Kidney (tissue), 14 donors: ENCODE data around the gene CCT6B. TPM values are rescaled to one million over a fixed set of nuclear protein-coding genes. Genes with fewer than 3 reads are reported as not detected.

ENCODE experiments used
- DNase-seq, 5 donors: peaks; one replicate each; pipeline ENCODE4 v3.0.0-alpha.2; 2013 to 2020
- FAIRE-seq: peaks from 2 replicates; lab custom pipeline; 2012; peaks lifted over from hg19 to GRCh38; lab: Jason Lieb, UNC
- H3K27ac ChIP-seq, 2 donors: one replicate each; pipeline ENCODE4 v1.7.0; 2013; ENCODE audit warnings: low read depth in 2 of 2, low read length in 2 of 2, inconsistent platforms in 1 of 2
- H3K27me3 ChIP-seq: one replicate; pipeline ENCODE4 v1.7.1; 2013; ENCODE audit warnings: low read length, inconsistent platforms; ENCODE audit not compliant: control insufficient read depth, insufficient read depth
- H3K36me3 ChIP-seq, 3 donors: one replicate each; pipeline versions ENCODE4 v1.7.0 to v1.7.1; 2013; ENCODE audit warnings: low read length in 3 of 3, control low read depth in 1 of 3, inconsistent platforms in 1 of 3; ENCODE audit not compliant: insufficient read depth in 3 of 3, control insufficient read depth in 2 of 3
- H3K4me1 ChIP-seq, 3 donors: one replicate each; pipeline versions ENCODE4 v1.7.0 to v1.7.1; 2013; ENCODE audit warnings: low read length in 3 of 3, inconsistent platforms in 1 of 3, low read depth in 1 of 3; ENCODE audit not compliant: control insufficient read depth in 2 of 3, insufficient read depth in 2 of 3
- H3K4me3 ChIP-seq, 3 donors: one replicate each; pipeline versions ENCODE4 v1.7.0 to v1.8.1; 2013; ENCODE audit warnings: low read length in 3 of 3, control low read depth in 1 of 3, inconsistent platforms in 1 of 3
- H3K9ac ChIP-seq, 3 donors: one replicate each; pipeline versions ENCODE4 v1.7.0 to v1.7.1; 2013; ENCODE audit warnings: low read length in 3 of 3, control low read depth in 1 of 3, inconsistent platforms in 1 of 3
- H3K9me3 ChIP-seq, 3 donors: one replicate each; pipeline versions ENCODE4 v1.7.0 to v1.7.1; 2013; ENCODE audit warnings: low read length in 3 of 3, control low read depth in 1 of 3, inconsistent platforms in 1 of 3; ENCODE audit not compliant: control insufficient read depth in 2 of 3, insufficient read depth in 1 of 3
- CTCF ChIP-seq: IDR thresholded peaks from 3 replicates; pipeline ENCODE4 v1.5.1; 2012; ENCODE audit warnings: mild to moderate bottlenecking, moderate library complexity, borderline replicate concordance; ENCODE audit not compliant: insufficient read depth; ENCODE audit errors: extremely low read depth
- intact Hi-C: fragments of 100-400 bp; cut with DNase I; formaldehyde crosslinking; loops from one replicate; pipeline ENCODE4 v1.11.1; 2022
- polyA plus RNA-seq: library from polyadenylated mRNA; stranded (reverse); fragments of 350-450 nt; fragmentation: Illumina TruSeq; extraction: RNeasy Lipid Tissue Mini Kit (QIAGEN cat#74804); gene quantifications from one replicate; pipeline ENCODE4 v1.2.3, GENCODE V29; 2014; ENCODE audit warnings: low read depth, low replicate concordance; ENCODE audit not compliant: insufficient read depth
- total RNA-seq: library from RNA; stranded (reverse); fragmentation: NEBNext Ultra II Directional; extraction: Animal tissue kit (Norgen Biotek cat#: 25700); gene quantifications from one replicate; pipeline ENCODE4 v1.2.1, GENCODE V29; 2021
- donor health status: control.
- donor health status: control.
- donor health status: control.
- donor health status: control.
- donor health status: control.
- donor health status: DM: yes; HTN: yes; CAD: no.
- donor health status: Normal renal cell carcinoma (clear cell type).

Gene CCT6B
- total and polyA plus RNA-seq, 2 donors from 2014 or later, result 2.5 to 3.9 TPM

GRCh38 chr17:34920676-34921075 lies 40.6 kb downstream of the CCT6B start:
- H3K9me3 ChIP-seq, result no peaks in the 10 kb centered on the region
- intact Hi-C loops, result no loop called here
- H3K36me3 ChIP-seq, result no peaks in the 10 kb centered on the region
- FAIRE-seq (no peak), DNase-seq (no peak)
- H3K4me3 ChIP-seq, result no peak overlapping the region
- H3K27ac ChIP-seq, result no peak overlapping the region
- no peak overlapping the region for H3K9ac ChIP-seq
- H3K4me1 ChIP-seq, result no peaks in the 10 kb centered on the region
- H3K27me3 ChIP-seq, result no peaks in the 10 kb centered on the region
- no peak for TF ChIP-seq CTCF

- H3K36me3 ChIP-seq, result no peaks in the 10 kb centered on the region
- no peak for TF ChIP-seq CTCF
- no peaks in the 10 kb centered on the region for H3K4me1 ChIP-seq
- intact Hi-C loops, result no loop called here
- DNase-seq, result no peak
- H3K4me3 ChIP-seq, result no peak overlapping the region
- H3K9me3 ChIP-seq, result peaks cover 0 to 3% (median 0%) of the 10 kb centered on the region in 3 donors
- FAIRE-seq, result no peak
- no peaks in the 10 kb centered on the region for H3K27me3 ChIP-seq
- no peak overlapping the region for H3K27ac ChIP-seq
- H3K9ac ChIP-seq, result no peak overlapping the region
Measured at GRCh38 chr17:34917381-34917780, 43.9 kb downstream of the CCT6B start.

GRCh38 chr17:34916120-34916519 lies 45.1 kb downstream of the CCT6B start:
- peaks cover 0 to 3% (median 0%) of the 10 kb centered on the region in 3 donors for H3K9me3 ChIP-seq
- no peaks in the 10 kb centered on the region for H3K4me1 ChIP-seq
- intact Hi-C loops, result no loop called here
- H3K27ac ChIP-seq, result no peak overlapping the region
- H3K36me3 ChIP-seq, result no peaks in the 10 kb centered on the region
- no peak overlapping the region for H3K9ac ChIP-seq
- DNase-seq, result no peak
- H3K4me3 ChIP-seq, result no peak overlapping the region
- TF ChIP-seq CTCF, result no peak
- no peaks in the 10 kb centered on the region for H3K27me3 ChIP-seq
- FAIRE-seq, result no peak

- intact Hi-C loops, result no loop called here
- Histone ChIP-seq H3K9ac (no peak overlapping the region), H3K36me3 (no peaks in the 10 kb centered on the region), H3K27ac (no peak overlapping the region), H3K27me3 (no peaks in the 10 kb centered on the region), H3K4me1 (no peaks in the 10 kb centered on the region), H3K4me3 (no peak overlapping the region), H3K9me3 (peaks cover 0 to 3% (median 0%) of the 10 kb centered on the region in 3 donors)
- FAIRE-seq, result no peak
- no peak for TF ChIP-seq CTCF
- no peak for DNase-seq
Measured at GRCh38 chr17:34913001-34913400, 48.3 kb downstream of the CCT6B start.
